ENCODE data around the gene CDHR1.

DNA sequence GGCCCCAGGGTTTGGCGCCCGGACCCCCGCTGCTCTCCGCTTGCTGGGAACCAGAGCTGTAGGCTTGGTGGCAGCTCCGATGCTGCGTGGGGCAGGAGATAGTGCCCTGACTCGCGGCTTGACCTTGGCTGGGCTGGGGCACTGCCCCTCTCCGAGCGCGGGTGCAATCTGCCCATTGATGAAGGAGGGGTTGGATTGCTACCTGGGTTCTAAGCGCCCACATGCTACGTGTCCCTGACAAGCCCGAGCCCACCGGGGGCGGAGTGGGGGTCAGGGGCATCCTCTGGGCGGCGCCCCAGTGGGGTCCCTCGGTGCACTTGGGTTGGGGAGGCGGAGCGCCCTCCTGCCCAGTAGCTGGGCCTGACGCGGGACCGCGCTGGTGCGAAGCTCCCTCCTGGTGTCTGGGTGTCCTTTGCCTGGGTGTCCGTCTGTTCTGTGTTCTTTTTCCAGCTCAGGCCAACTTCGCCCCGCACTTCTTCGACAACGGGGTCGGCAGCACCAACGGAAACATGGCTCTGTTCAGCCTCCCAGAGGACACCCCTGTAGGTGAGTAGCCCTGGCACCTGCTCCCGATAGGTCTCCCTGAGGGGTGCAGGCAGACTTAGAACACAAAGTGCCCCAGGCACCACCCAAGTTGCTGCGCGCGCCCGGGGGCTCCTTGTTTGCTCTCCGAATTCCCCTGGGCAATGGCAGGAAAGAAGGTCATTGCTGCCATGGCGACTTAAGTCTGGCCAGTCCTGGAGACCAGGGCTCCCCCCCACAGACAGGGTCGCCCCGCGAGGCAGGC, 900 bp downstream of the CDHR1 start:
- no peak for TF ChIP-seq EZH2phosphoT487 (IDR thresholded peaks at IDR 0.05; ENCODE audit: low read depth)
- TF ChIP-seq, protein P1, sequence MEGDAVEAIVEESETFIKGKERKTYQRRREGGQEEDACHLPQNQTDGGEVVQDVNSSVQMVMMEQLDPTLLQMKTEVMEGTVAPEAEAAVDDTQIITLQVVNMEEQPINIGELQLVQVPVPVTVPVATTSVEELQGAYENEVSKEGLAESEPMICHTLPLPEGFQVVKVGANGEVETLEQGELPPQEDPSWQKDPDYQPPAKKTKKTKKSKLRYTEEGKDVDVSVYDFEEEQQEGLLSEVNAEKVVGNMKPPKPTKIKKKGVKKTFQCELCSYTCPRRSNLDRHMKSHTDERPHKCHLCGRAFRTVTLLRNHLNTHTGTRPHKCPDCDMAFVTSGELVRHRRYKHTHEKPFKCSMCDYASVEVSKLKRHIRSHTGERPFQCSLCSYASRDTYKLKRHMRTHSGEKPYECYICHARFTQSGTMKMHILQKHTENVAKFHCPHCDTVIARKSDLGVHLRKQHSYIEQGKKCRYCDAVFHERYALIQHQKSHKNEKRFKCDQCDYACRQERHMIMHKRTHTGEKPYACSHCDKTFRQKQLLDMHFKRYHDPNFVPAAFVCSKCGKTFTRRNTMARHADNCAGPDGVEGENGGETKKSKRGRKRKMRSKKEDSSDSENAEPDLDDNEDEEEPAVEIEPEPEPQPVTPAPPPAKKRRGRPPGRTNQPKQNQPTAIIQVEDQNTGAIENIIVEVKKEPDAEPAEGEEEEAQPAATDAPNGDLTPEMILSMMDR (IDR thresholded peaks at IDR 0.05; ENCODE audit: low read depth, low read length), result no peak

All from OCI-LY3 (cell line).